Heart left ventricle (tissue), 13 donors: ENCODE results near the gene PADI4.

Experiments
- POLR2A ChIP-seq, 2 donors: fragments of 450-650 bp; IDR thresholded peaks; one replicate each; pipeline ENCODE4 v1.6.1; 2017; ENCODE audit warnings: antibody characterized with exemption in 2 of 2, mild to moderate bottlenecking in 2 of 2, moderate library complexity in 2 of 2
- TF ChIP-seq, protein P1 (sequence below), 12 donors: fragments of 200-600 bp; sonication (generic) in 4 of 12; IDR thresholded peaks; one replicate each; pipeline versions ENCODE4 v1.5.0 to v1.8.0; 2018 to 2022; ENCODE audit warnings: antibody characterized with exemption in 12 of 12, mild to moderate bottlenecking in 5 of 12
- donor health status: ischemic (EF 13 %, LVEDD 7.1; RV severe dilation, severe dysfunction).
- donor health status: DM: no; HTN: yes; CAD: no.
- donor health status: DM: no; HTN: no; CAD: no.
- donor health status: ischemic (EF 25% LVEDD 6.9; RV normal size, moderate dysfunction).
- donor health status: ischemic (EF 25% LVEDD 5.7; RV mildly dilated, moderate dysfunction).
- donor health status: ischemic (EF 35%, LVEDD 5.7; RV mildly dilated, moderate dysfunction).
- donor health status: nonischemic (EF 11% LVEDD 7.7; RV severe dilation, severe dysfunction).
- donor health status: DM: yes; HTN: yes; CAD: no.
- donor health status: PGD.
- donor health status: ischemic (EF 29% LVEDD 5.4; RV normal size, mild dysfunction).
- donor health status: nonischemic (EF 23%, LVEDD 6.1; RV moderate dilation, normal function).

DNA sequence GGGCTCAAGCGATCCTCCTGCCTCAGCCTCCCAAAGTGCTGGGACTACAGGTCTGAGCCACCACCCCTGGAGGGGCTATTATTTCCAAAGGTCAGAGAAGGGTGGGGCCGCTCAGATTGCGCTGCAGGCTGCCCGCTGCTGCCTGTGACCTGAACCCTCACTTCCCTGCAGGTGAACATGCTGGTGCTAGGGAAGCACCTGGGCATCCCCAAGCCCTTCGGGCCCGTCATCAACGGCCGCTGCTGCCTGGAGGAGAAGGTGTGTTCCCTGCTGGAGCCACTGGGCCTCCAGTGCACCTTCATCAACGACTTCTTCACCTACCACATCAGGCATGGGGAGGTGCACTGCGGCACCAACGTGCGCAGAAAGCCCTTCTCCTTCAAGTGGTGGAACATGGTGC lies 55.4 kb downstream of the PADI4 start:
- TF ChIP-seq, protein P1, sequence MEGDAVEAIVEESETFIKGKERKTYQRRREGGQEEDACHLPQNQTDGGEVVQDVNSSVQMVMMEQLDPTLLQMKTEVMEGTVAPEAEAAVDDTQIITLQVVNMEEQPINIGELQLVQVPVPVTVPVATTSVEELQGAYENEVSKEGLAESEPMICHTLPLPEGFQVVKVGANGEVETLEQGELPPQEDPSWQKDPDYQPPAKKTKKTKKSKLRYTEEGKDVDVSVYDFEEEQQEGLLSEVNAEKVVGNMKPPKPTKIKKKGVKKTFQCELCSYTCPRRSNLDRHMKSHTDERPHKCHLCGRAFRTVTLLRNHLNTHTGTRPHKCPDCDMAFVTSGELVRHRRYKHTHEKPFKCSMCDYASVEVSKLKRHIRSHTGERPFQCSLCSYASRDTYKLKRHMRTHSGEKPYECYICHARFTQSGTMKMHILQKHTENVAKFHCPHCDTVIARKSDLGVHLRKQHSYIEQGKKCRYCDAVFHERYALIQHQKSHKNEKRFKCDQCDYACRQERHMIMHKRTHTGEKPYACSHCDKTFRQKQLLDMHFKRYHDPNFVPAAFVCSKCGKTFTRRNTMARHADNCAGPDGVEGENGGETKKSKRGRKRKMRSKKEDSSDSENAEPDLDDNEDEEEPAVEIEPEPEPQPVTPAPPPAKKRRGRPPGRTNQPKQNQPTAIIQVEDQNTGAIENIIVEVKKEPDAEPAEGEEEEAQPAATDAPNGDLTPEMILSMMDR (IDR thresholded peaks at IDR 0.05), result no peak
- TF ChIP-seq POLR2A (IDR thresholded peaks at IDR 0.05), result no peak
